Ovary (tissue), 9 donors: ENCODE data around the gene LYL1. TPM values are rescaled to one million over a fixed set of nuclear protein-coding genes. Genes with fewer than 3 reads are reported as not detected.

Experiments used
- DNase-seq, 5 donors: peaks; one replicate each; pipeline ENCODE4 v3.0.0-alpha.2; 2019 to 2020
- H3K27ac ChIP-seq, 2 donors: fragments of 200-600 bp; one replicate each; pipeline versions ENCODE4 v1.5.1 to v1.8.0; 2019 to 2022
- H3K27me3 ChIP-seq: fragments of 200-600 bp; one replicate; pipeline ENCODE4 v1.8.0; 2022
- H3K36me3 ChIP-seq: fragments of 200-600 bp; sonication (generic); one replicate; pipeline ENCODE4 v1.5.1; 2019
- H3K4me1 ChIP-seq: one replicate; pipeline ENCODE4 v1.8.1; 2013; ENCODE audit warnings: mild to moderate bottlenecking, moderate library complexity; ENCODE audit not compliant: insufficient read depth
- H3K4me3 ChIP-seq: fragments of 200-600 bp; sonication (generic); one replicate; pipeline ENCODE4 v1.5.1; 2017
- H3K9me3 ChIP-seq, 2 donors: fragments of 200-600 bp in 1 of 2; sonication (generic) in 1 of 2; one replicate each; pipeline versions ENCODE4 v1.5.1 to v1.8.1; 2013 to 2019; ENCODE audit warnings: mild to moderate bottlenecking in 1 of 2, moderate library complexity in 1 of 2
- CTCF ChIP-seq, 3 donors: fragments of 450-650 bp in 2 of 3; fragments of 200-600 bp in 1 of 3; IDR thresholded peaks; one replicate each; pipeline versions ENCODE4 v1.5.1 to v1.8.0; 2016 to 2022; ENCODE audit warnings: antibody characterized with exemption in 3 of 3, mild to moderate bottlenecking in 1 of 3
- EP300 ChIP-seq: sonication (generic); formaldehyde crosslinking; IDR thresholded peaks from one replicate; pipeline ENCODE4 v1.6.1; 2017; ENCODE audit warnings: antibody characterized with exemption
- POLR2A ChIP-seq: fragments of 450-650 bp; IDR thresholded peaks from one replicate; pipeline ENCODE4 v1.6.1; 2017; ENCODE audit warnings: antibody characterized with exemption, mild to moderate bottlenecking, moderate library complexity
- WGBS, 3 donors: extraction: QIAGEN DNeasy Blood & Tissue Kit in 1 of 3; methylation state at CpG; one replicate each; pipeline versions ENCODE4 v1.1.5 to v1.1.7; 2013 to 2017; 5-methylcytosine and 5-hydroxymethylcytosine counted together
- intact Hi-C, 4 donors: fragments of 100-400 bp; cut with DNase I; formaldehyde crosslinking; loops; one replicate each; pipeline versions ENCODE4 v1.11.0 to v1.15.1; 2022 to 2023
- polyA plus RNA-seq, 2 donors: library from polyadenylated mRNA; stranded (reverse); fragments of 200-250 nt in 1 of 2; fragments of 350-450 nt in 1 of 2; fragmentation: Illumina TruSeq in 1 of 2; extraction: RNeasy Lipid Tissue Mini Kit (QIAGEN cat#74804) in 1 of 2; gene quantifications; one replicate each; pipeline ENCODE4 v1.2.3, GENCODE V29; 2013 to 2014
- total RNA-seq, 7 donors: library from RNA; depleted of rRNA in 2 of 7; stranded (reverse); fragments of >200 nt in 2 of 7; fragmentation: NEBNext Ultra II Directional in 3 of 7; extraction: Animal tissue kit (Norgen Biotek cat#: 25700) in 3 of 7; gene quantifications; one replicate each; pipeline versions ENCODE4 v1.1.0 to v1.2.4, GENCODE V29; 2016 to 2023
- donor health status: DM: no; HTN: no; CAD: no; lungs with moderate emphysema.
- donor health status: DM: no; HTN: no; CAD: no.
- donor health status: Bipolar disorder and iron deficiency.
- donor health status: DM: yes; HTN: yes; CAD: no.
- donor health status: DM: no; HTN: no; CAD: no.
- donor health status: DM: yes; HTN: yes; CAD: no.

The LYL1 gene
- total and polyA plus RNA-seq, 9 donors, result 0.90 to 7.4 (median 5.0) TPM

DNA sequence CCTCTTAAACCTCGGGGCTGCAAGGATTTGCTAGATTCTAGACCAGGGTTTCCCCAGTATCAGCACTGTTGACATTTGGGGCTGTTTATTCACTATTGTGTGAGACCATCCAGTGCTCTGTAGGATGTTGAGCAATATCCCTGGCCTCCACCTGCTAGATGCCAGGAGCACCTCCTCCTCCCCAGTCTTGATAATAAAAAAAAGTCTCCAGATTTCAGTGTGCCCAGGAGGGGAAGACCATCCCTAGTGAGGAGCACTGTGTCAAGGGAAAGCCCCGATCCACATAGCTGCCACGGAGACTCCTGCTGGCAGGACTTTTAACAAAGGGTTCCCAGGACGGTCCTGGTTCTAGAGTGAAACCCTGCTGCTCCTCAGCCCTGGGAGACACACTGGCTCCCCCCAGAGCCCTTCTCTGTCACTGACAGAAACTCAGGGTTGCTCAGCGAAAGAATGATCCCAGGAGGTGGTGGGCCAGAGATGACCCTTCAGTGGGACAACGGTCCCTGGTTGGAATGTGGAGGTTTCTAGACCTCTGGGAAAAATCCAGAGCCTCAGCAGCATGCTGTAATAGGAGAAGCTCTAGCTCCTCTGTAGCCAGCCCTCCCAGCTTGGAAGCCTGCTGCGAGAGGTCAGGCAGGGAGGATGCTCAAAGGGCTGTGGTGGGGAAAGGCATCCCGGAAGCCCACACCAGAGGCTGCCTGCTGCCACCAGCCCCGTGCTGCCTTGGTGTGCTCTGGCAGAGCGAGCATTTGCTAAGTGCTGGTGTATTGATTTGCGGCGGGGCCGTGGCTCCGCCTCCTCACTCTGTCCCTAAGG lies 20.3 kb downstream of the LYL1 start:
- intact Hi-C loops, result no loop called here
- no peaks in the 10 kb centered on the region for H3K9me3 ChIP-seq
- WGBS, 3 donors, result 46 to 60% (median 53%) methylated on average over 14 of the region's 14 CpGs
- H3K27ac ChIP-seq, result peak overlapping the region in 1 of 2 donors; percentile 8
- no peak for TF ChIP-seq EP300
- no peak for TF ChIP-seq POLR2A
- TF ChIP-seq CTCF (IDR thresholded peaks at IDR 0.05), result no peak
- H3K4me1 ChIP-seq, result peaks cover 6% of the 10 kb centered on the region
- DNase-seq, result no peak
- H3K27me3 ChIP-seq, result no peaks in the 10 kb centered on the region
- no peaks in the 10 kb centered on the region for H3K36me3 ChIP-seq
- no peak overlapping the region for H3K4me3 ChIP-seq

GRCh38 chr19:13079542-13079986 lies 23.1 kb downstream of the LYL1 start:
- Histone ChIP-seq H3K36me3 (no peaks in the 10 kb centered on the region), H3K27me3 (no peaks in the 10 kb centered on the region), H3K9me3 (no peaks in the 10 kb centered on the region), H3K4me3 (no peak overlapping the region), H3K27ac (peak overlapping the region; percentile 44 to 68), H3K4me1 (peaks cover 16% of the 10 kb centered on the region)
- WGBS, 3 donors, result 27 to 31% (median 28%) methylated on average over 16 of the region's 16 CpGs
- intact Hi-C loops, result no loop called here
- TF ChIP-seq POLR2A (no peak), EP300 (no peak), CTCF (IDR thresholded peaks at IDR 0.05) (no peak)
- DNase-seq, result peak; percentile 77 to 87 (median 83)

DNA sequence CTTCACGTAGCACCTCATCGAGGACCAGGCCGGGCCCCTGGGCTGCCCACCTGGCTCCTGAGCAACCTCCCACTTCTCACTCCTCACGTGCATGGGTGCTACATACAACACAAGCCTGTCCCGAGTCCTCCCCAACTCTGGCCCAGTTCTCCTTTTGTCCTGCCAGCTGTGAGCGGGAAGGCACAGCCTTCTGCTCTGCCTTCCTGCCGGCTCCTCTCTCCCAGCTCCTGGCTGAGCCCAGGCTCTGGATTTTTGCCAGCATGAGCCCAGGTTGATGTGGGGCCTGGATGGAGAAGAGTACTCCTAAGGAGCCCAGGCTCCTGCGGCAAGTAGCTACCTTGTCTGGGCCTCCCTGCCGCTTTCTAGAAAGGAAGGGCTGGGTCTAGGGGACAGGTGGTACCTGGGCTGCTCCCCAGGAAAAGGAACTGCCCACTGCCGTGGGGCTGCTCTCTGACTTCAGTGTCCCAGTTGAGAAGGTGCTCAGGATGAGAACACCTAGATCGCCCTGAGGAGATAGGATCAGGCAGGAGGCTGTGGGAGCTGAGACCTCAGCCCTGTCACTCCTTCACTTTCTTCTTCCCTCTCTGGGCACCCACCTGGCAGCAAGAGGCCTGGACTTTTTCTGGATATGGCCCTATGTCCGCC lies 23.6 kb downstream of the LYL1 start:
- Histone ChIP-seq H3K4me3 (no peak overlapping the region), H3K36me3 (no peaks in the 10 kb centered on the region), H3K27me3 (no peaks in the 10 kb centered on the region), H3K9me3 (no peaks in the 10 kb centered on the region), H3K27ac (peak overlapping the region; percentile 44 to 68), H3K4me1 (peaks cover 19% of the 10 kb centered on the region)
- TF ChIP-seq EP300 (no peak), CTCF (IDR thresholded peaks at IDR 0.05) (no peak), POLR2A (no peak)
- WGBS, 3 donors, result 36 to 47% (median 44%) methylated on average over 12 of the region's 12 CpGs
- peak in 4 of 5 donors; percentile 63 to 69 (median 64) for DNase-seq
- intact Hi-C loops, result no loop called here

- H3K27ac ChIP-seq, result peak overlapping the region; percentile 44 to 68
- no peak overlapping the region for H3K4me3 ChIP-seq
- H3K27me3 ChIP-seq, result no peaks in the 10 kb centered on the region
- no peaks in the 10 kb centered on the region for H3K9me3 ChIP-seq
- no peaks in the 10 kb centered on the region for H3K36me3 ChIP-seq
- H3K4me1 ChIP-seq, result peaks cover 19% of the 10 kb centered on the region
- TF ChIP-seq CTCF (IDR thresholded peaks at IDR 0.05) (no peak), EP300 (no peak), POLR2A (no peak)
- no peak for DNase-seq
- 63 to 65% (median 64%) methylated on average over 10 of the region's 10 CpGs for WGBS, 3 donors
- intact Hi-C loops, result no loop called here
These were observed 24.3 kb downstream of the LYL1 start for GRCh38 chr19:13078381-13078780.
